Liver (tissue), 3 donors: Measurements from ENCODE around the gene DEPDC5.

Experiments used
- GABPA ChIP-seq, 2 donors: IDR thresholded peaks in 1 of 2; conservative IDR thresholded peaks in 1 of 2; 2 replicates each; pipeline ENCODE4 v1.6.1; 2016; ENCODE audit warnings: antibody characterized with exemption in 2 of 2, mild to moderate bottlenecking in 1 of 2, moderate library complexity in 1 of 2
- HNF4G ChIP-seq: IDR thresholded peaks from 2 replicates; pipeline ENCODE4 v1.6.1; 2016; ENCODE audit warnings: antibody characterized with exemption
- TF ChIP-seq, protein P1 (sequence below): fragments of 150-350 bp; IDR thresholded peaks from 2 replicates; pipeline ENCODE4 v1.5.1; 2017; ENCODE audit warnings: improper control_type of control experiment, low read depth, low read length; ENCODE audit not compliant: missing input control
- donor health status: healthy.
- donor health status: healthy.

DNA sequence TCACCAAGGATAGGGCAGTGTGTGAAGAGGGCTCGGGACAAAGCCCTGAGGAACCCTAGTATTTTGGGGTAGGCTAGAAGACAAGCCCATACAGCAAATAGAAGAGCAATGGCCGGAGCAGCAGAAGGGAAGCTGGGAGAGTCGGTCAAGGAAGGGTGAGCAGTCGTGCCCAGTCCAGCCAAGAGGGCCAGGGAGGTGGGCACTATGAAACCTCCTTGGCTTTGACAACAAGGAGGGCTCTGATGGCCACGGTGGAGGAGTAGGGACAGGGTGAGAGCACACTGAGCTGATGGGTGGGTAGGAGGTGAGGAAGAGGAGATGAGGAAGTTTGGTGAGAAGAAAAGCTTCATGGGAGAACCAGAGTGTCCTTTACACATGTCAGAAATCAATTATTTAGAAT, 188.3 kb downstream of the DEPDC5 start:
- TF ChIP-seq, protein P1, sequence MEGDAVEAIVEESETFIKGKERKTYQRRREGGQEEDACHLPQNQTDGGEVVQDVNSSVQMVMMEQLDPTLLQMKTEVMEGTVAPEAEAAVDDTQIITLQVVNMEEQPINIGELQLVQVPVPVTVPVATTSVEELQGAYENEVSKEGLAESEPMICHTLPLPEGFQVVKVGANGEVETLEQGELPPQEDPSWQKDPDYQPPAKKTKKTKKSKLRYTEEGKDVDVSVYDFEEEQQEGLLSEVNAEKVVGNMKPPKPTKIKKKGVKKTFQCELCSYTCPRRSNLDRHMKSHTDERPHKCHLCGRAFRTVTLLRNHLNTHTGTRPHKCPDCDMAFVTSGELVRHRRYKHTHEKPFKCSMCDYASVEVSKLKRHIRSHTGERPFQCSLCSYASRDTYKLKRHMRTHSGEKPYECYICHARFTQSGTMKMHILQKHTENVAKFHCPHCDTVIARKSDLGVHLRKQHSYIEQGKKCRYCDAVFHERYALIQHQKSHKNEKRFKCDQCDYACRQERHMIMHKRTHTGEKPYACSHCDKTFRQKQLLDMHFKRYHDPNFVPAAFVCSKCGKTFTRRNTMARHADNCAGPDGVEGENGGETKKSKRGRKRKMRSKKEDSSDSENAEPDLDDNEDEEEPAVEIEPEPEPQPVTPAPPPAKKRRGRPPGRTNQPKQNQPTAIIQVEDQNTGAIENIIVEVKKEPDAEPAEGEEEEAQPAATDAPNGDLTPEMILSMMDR = no peak
- no peak for TF ChIP-seq HNF4G
- TF ChIP-seq GABPA (IDR thresholded peaks at IDR 0.05 in 1 of 2, conservative IDR thresholded peaks at IDR 0.05 in 1 of 2) = no peak
